NCI-H2196 (cell line): ENCODE measurements around the gene MORN4.
A peak's percentile ranks its signal among the peaks of the same experiment; 100 is the strongest.
"Not testable (repeated sequence)": the region's sequence is repeated elsewhere in the genome, so short reads cannot be mapped to it uniquely, and the experiment has no call there.

ENCODE experiments used
- DNase-seq: peaks from one replicate; lab custom pipeline; 2025; ENCODE audit not compliant: unreplicated experiment; lab: John Stamatoyannopoulos, UW

Gene MORN4

GRCh38 chr10:97598407-97599271, 34.7 kb downstream of the MORN4 start:
- DNase-seq: no peak

- no peak for DNase-seq
These were observed 35.5 kb downstream of the MORN4 start for GRCh38 chr10:97597778-97598177.

- DNase-seq: no peak
These were observed 36.9 kb downstream of the MORN4 start for GRCh38 chr10:97596101-97597082.

- DNase-seq: no peak
These were observed 39.9 kb downstream of the MORN4 start for GRCh38 chr10:97593421-97593820.

GRCh38 chr10:97590748-97591495, 42.4 kb downstream of the MORN4 start:
- DNase-seq: no peak

- DNase-seq: no peak
These were observed 43.1 kb downstream of the MORN4 start for GRCh38 chr10:97590082-97590747.

GRCh38 chr10:97589479-97589878, 43.8 kb downstream of the MORN4 start, which contains the start of gene C10orf62:
TSS of gene C10orf62 (plus strand) at chr10:97589721. CDS start at chr10:97589898, 177 bp downstream.
- DNase-seq: no peak

GRCh38 chr10:97587183-97587582, 46.1 kb downstream of the MORN4 start:
- no peak for DNase-seq

GRCh38 chr10:97585439-97585811, 47.9 kb downstream of the MORN4 start:
- no peak for DNase-seq

GRCh38 chr10:97584798-97585438, 48.4 kb downstream of the MORN4 start:
- no peak for DNase-seq

GRCh38 chr10:97584060-97584797, 49.1 kb downstream of the MORN4 start, which contains the start of gene HOGA1:
TSS of gene HOGA1 (plus strand) at chr10:97584389. CDS start at chr10:97584704, 315 bp downstream.
- DNase-seq: peak; percentile 5

- no peak for DNase-seq
These were observed 49.8 kb downstream of the MORN4 start for GRCh38 chr10:97583476-97583875.

GRCh38 chr10:97582169-97582568, 51.1 kb downstream of the MORN4 start:
- no peak for DNase-seq

GRCh38 chr10:97580421-97581367, 52.6 kb downstream of the MORN4 start:
- DNase-seq: no peak

GRCh38 chr10:97578171-97578844, 55.0 kb downstream of the MORN4 start:
- no peak for DNase-seq

GRCh38 chr10:97577701-97578100, 55.6 kb downstream of the MORN4 start:
- DNase-seq: no peak

- not testable (repeated sequence) for DNase-seq
These were observed 56.8 kb downstream of the MORN4 start for GRCh38 chr10:97576487-97576886.
